Thyroid gland (tissue), 4 donors: ENCODE data around the gene SLC2A5. TPM values are rescaled to one million over a fixed set of nuclear protein-coding genes. Genes with fewer than 3 reads are reported as not detected.

Experiments
- DNase-seq, 2 donors: peaks; one replicate each; pipeline ENCODE4 v3.0.0-alpha.2; 2019
- H3K27ac ChIP-seq, 3 donors: fragments of 200-600 bp; sonication (generic); 1 replicate in 2 of 3; 2 replicates in 1 of 3; pipeline ENCODE4 v1.5.1; 2016 to 2019; ENCODE audit warnings: mild to moderate bottlenecking in 1 of 3, moderate library complexity in 1 of 3
- H3K27me3 ChIP-seq: fragments of 200-600 bp; sonication (generic); one replicate; pipeline ENCODE4 v1.5.1; 2019
- H3K36me3 ChIP-seq, 2 donors: fragments of 200-600 bp; sonication (generic); one replicate each; pipeline ENCODE4 v1.5.1; 2016 to 2019
- H3K4me1 ChIP-seq, 2 donors: fragments of 200-600 bp; sonication (generic); one replicate each; pipeline ENCODE4 v1.5.1; 2017 to 2019
- H3K4me3 ChIP-seq, 3 donors: fragments of 200-600 bp; sonication (generic); replicated peaks in 1 of 3; 1 replicate in 2 of 3; 2 replicates in 1 of 3; pipeline ENCODE4 v1.5.1; 2016; ENCODE audit warnings: mild to moderate bottlenecking in 1 of 3
- H3K9me3 ChIP-seq: fragments of 200-600 bp; sonication (generic); one replicate; pipeline ENCODE4 v1.5.1; 2017
- POLR2A ChIP-seq, 2 donors: fragments of 450-650 bp; IDR thresholded peaks; one replicate each; pipeline ENCODE4 v1.6.1; 2017; ENCODE audit warnings: antibody characterized with exemption in 2 of 2, mild to moderate bottlenecking in 2 of 2, moderate library complexity in 1 of 2
- WGBS, 2 donors: methylation state at CpG; one replicate each; pipeline ENCODE4 v1.1.5; 2017; 5-methylcytosine and 5-hydroxymethylcytosine counted together
- intact Hi-C: fragments of 100-400 bp; cut with DNase I; formaldehyde crosslinking; loops from one replicate; pipeline ENCODE4 v1.15.1; 2023
- total RNA-seq, 4 donors: library from RNA; depleted of rRNA; stranded (reverse); fragments of >200 nt; gene quantifications; one replicate each; pipeline ENCODE4 v1.2.3, GENCODE V29; 2016
- TF ChIP-seq, protein P1 (sequence below), 6 experiments: fragments of 200-600 bp in 3 of 6; fragments of 450-650 bp in 3 of 6; sonication (generic) in 3 of 6; IDR thresholded peaks; one replicate each; pipeline ENCODE4 v1.5.1; 2016 to 2019; ENCODE audit warnings: antibody characterized with exemption in 6 of 6, mild to moderate bottlenecking in 2 of 6, inconsistent platforms in 1 of 6, moderate library complexity in 1 of 6

SLC2A5 gene, protein sequence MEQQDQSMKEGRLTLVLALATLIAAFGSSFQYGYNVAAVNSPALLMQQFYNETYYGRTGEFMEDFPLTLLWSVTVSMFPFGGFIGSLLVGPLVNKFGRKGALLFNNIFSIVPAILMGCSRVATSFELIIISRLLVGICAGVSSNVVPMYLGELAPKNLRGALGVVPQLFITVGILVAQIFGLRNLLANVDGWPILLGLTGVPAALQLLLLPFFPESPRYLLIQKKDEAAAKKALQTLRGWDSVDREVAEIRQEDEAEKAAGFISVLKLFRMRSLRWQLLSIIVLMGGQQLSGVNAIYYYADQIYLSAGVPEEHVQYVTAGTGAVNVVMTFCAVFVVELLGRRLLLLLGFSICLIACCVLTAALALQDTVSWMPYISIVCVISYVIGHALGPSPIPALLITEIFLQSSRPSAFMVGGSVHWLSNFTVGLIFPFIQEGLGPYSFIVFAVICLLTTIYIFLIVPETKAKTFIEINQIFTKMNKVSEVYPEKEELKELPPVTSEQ
- 1 to 10 TPM in 1 of 4 donors, under 1 TPM in 3; 0.73 to 1.1 (median 0.88) TPM for total RNA-seq

DNA sequence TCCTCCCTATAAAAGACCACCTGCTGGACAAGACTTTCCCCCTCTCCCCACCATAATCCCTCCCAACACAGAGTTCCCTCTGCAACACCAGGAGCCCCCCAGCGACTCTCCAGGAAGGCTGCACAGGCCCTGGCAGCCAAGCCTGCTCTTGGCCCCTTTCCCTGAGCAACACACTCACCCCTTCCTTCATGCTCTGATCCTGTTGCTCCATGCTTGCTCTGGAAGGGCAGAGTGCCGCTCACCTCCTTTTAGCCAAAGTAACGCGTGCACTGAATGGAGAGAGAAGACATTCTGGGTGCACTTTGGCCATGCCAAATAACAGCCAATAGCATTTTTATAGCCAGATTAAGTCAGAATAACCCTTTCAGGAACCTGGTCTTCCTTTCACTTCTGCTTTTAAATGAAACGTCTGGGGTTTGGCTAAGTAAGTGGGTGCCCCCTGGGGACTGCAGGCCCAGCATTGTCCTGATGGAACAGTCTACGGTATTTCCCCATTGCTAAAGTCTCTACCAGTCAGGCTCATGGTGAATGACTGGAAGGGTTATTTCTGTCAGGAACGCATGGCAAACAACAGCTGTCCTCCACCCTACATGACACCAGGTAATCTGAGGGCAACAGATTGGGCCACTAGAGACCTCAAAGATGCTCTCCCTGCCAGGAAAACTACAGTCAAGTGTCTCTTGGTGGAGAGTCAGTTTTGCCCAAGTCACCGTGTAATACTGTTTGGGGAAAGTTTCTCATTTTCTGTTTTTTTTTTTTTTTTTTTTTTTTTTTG lies at the start of gene SLC2A5:
Gene SLC2A5 (minus strand): TSS at position 310 of the 775 bp plus-strand sequence. CDS start 99 bp downstream, at position 211.
- no peak for TF ChIP-seq POLR2A (IDR thresholded peaks at IDR 0.05)
- TF ChIP-seq, protein P1, sequence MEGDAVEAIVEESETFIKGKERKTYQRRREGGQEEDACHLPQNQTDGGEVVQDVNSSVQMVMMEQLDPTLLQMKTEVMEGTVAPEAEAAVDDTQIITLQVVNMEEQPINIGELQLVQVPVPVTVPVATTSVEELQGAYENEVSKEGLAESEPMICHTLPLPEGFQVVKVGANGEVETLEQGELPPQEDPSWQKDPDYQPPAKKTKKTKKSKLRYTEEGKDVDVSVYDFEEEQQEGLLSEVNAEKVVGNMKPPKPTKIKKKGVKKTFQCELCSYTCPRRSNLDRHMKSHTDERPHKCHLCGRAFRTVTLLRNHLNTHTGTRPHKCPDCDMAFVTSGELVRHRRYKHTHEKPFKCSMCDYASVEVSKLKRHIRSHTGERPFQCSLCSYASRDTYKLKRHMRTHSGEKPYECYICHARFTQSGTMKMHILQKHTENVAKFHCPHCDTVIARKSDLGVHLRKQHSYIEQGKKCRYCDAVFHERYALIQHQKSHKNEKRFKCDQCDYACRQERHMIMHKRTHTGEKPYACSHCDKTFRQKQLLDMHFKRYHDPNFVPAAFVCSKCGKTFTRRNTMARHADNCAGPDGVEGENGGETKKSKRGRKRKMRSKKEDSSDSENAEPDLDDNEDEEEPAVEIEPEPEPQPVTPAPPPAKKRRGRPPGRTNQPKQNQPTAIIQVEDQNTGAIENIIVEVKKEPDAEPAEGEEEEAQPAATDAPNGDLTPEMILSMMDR (IDR thresholded peaks at IDR 0.05), result no peak
- no peaks in the 10 kb centered on the region for H3K9me3 ChIP-seq
- H3K27ac ChIP-seq, result peak within 1 kb of the TSS in 2 of 3 donors; percentile 10 to 19
- intact Hi-C loops, result no loop called here
- WGBS, 2 donors, result 35 to 50% methylated on average over 8 of the region's 8 CpGs
- H3K4me1 ChIP-seq, result peaks cover 0 to 9% of the 10 kb centered on the region in 2 donors
- H3K27me3 ChIP-seq, result no peaks in the 10 kb centered on the region
- peak in 1 of 2 donors; percentile 15 for DNase-seq
- H3K36me3 ChIP-seq, result no peaks in the 10 kb centered on the region
- no peak within 1 kb of the TSS for H3K4me3 ChIP-seq

DNA sequence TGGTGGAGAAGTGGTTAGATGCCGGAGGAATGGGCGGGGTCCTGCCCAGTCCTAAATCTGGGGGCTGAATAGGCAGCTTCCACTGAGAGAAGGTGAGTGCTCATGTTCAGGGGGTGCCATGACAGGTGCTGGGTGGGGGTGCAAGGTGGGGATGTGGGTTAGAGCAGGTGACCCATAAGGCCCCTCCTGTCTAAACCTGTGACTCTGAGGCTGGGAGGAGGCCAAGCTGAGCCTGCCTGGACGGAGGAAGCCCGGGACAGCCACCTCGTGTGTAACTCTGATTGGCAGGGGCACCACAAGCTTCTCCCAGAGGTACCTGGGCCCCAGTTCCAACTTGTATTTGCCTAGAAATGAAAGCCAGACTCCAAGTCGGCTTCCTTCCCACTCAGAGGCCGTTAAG lies 48.8 kb upstream of the SLC2A5 start:
- Histone ChIP-seq H3K36me3 (no peaks in the 10 kb centered on the region), H3K9me3 (no peaks in the 10 kb centered on the region), H3K27ac (no peak overlapping the region), H3K27me3 (no peaks in the 10 kb centered on the region), H3K4me1 (peaks cover 10 to 25% of the 10 kb centered on the region in 2 donors), H3K4me3 (no peak overlapping the region)
- DNase-seq, result no peak
- TF ChIP-seq, protein P1 (IDR thresholded peaks at IDR 0.05), result no peak
- TF ChIP-seq POLR2A (IDR thresholded peaks at IDR 0.05), result no peak
- WGBS, 2 donors, result 91% methylated on average over 4 to 7 of the region's 7 CpGs
- intact Hi-C loops, result no loop called here

DNA sequence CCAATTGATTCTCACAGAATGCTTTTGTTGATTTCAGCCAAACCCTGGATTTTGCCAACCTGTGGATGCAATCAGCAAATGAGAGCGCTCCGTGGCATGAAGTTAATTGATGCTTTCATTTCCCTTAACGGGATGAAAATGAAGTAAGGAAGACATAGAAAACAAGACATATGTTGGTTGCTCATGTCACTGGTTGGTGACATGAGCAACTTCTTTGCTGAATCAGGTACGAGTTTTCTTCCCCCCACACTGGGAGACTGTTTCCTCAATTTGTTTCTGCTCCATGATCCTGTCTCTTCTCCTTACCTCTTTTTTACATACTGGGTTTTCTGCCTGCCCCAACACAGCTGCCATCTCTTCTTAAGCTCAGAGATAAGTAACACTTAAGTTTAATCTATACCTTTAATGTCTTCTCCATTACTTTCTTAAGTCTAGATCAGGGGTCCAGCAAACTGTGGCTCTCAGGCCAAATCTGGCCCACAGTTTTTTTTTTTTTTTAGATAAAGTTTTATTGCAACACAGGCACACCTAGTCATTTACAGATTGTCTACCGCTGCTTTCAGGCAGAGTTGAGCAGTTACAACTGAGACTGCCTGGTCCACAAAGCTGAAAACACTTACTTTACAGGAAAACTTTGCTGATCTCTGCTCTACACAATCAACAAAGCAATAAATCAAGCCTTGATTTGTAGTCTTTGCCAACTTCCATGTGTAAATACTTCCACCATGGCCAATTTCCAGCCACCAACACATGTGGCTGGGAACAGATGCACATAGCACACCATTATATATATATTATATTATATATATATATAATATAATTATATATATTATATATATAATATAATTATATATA lies 46.1 kb upstream of the SLC2A5 start:
- no peak for DNase-seq
- intact Hi-C loops, result no loop called here
- TF ChIP-seq POLR2A (IDR thresholded peaks at IDR 0.05), result no peak
- TF ChIP-seq, protein P1 (IDR thresholded peaks at IDR 0.05), result no peak
- H3K4me3 ChIP-seq, result no peak overlapping the region
- H3K27me3 ChIP-seq, result no peaks in the 10 kb centered on the region
- H3K4me1 ChIP-seq, result peaks cover 2 to 18% of the 10 kb centered on the region in 2 donors
- no peak overlapping the region for H3K27ac ChIP-seq
- no peaks in the 10 kb centered on the region for H3K9me3 ChIP-seq
- H3K36me3 ChIP-seq, result no peaks in the 10 kb centered on the region
- WGBS, 2 donors, result 84 to 90% methylated on average over 5 of the region's 5 CpGs

DNA sequence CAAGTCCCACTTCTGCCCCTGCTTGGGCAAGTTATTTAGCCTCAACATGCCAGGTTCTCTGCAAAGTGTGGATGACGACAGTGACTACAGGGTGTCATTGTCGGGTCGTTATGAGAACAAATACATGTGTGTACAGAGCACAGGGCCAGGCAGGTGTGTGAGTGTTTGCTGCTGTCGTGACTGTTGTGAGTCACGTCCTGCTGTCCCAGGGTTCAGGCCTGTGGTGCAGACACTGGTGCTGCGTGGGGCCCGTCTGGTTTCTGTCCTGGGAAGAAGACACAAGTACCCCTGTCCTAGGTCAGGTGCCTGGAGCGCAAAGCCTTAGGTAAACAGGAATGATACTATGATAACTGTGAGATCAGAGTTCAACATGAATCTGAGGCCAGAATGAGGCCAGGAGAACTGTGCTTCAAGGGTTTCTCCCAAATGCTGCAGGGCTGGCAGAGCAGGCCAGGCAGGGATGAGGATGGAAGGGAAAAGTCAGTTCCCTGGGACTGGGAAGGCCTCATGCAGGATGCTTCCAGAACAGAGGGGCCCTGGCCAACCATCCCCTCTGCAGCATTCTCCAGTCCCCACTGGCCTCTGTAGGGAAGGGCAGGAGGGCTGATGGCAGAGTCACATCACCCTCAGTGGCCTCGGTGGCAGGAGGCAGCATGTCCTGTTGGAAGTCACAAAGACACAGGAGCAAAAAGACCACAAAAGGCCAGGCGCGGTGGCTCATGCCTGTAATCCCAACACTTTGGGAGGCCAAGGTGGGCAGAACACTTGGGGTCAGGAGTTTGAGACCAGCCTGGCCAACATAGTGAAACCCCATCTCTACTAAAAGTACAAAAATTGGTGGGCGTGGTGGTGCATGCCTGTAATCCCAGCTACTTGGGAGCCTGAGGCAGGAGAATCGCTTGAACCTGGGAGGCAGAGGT lies 43.8 kb upstream of the SLC2A5 start:
- intact Hi-C loops, result loop anchor here (5.0 kb wide), 1 partner anchor 84 kb away; no protein-coding TSS in a partner anchor
- Histone ChIP-seq H3K4me1 (peaks cover 0 to 4% of the 10 kb centered on the region in 2 donors), H3K27ac (no peak overlapping the region), H3K4me3 (no peak overlapping the region), H3K9me3 (no peaks in the 10 kb centered on the region), H3K27me3 (no peaks in the 10 kb centered on the region), H3K36me3 (peaks cover 0 to 2% of the 10 kb centered on the region in 2 donors)
- 91 to 92% methylated on average over 13 of the region's 13 CpGs for WGBS, 2 donors
- TF ChIP-seq, protein P1 (IDR thresholded peaks at IDR 0.05), result no peak
- TF ChIP-seq POLR2A (IDR thresholded peaks at IDR 0.05), result no peak
- no peak for DNase-seq
